ENCODE data around the gene ZNF512.
"Not testable (repeated sequence)": the region's sequence is repeated elsewhere in the genome, so short reads cannot be mapped to it uniquely, and the experiment has no call there.

The ZNF512 gene, protein sequence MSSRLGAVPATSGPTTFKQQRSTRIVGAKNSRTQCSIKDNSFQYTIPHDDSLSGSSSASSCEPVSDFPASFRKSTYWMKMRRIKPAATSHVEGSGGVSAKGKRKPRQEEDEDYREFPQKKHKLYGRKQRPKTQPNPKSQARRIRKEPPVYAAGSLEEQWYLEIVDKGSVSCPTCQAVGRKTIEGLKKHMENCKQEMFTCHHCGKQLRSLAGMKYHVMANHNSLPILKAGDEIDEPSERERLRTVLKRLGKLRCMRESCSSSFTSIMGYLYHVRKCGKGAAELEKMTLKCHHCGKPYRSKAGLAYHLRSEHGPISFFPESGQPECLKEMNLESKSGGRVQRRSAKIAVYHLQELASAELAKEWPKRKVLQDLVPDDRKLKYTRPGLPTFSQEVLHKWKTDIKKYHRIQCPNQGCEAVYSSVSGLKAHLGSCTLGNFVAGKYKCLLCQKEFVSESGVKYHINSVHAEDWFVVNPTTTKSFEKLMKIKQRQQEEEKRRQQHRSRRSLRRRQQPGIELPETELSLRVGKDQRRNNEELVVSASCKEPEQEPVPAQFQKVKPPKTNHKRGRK

DNA sequence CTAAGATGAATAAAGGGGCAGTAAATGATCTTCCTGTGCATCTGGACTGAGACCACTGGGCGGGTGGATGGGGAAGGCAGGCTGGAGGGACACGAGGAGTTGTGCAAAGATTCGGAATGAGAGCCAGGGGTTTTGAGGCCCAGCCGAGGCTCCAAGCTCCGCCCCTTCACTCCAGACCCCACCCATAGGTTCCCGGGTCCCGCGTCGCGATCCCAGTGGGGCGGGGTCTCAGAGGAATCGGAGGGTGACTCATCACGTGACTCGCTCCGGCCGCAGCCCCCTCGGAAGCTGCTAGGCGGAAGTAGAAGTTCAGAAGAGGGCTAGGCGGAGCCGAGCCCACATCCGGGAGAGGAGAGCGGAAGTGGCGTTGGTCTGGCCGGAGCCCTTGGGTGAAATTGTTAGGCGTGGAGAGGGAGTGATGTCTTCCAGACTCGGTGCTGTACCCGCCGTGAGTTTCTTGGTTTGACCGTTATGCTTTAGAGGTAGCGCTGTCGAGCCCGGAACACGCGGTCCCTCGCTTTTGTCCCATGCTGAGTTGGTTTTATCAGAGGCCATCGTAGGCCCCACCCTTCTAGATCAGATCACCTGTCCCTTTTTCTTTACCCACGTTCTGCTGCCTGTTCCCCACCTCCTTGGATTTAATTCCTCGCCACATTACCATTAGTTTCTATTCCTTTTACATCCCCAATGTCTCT is at the start of gene ZNF512:
ZNF512 (plus strand) TSS at position 348 of the 695 bp plus-strand sequence; CDS start at position 419, 71 bp downstream.
- peak; percentile 49 for DNase-seq

DNA sequence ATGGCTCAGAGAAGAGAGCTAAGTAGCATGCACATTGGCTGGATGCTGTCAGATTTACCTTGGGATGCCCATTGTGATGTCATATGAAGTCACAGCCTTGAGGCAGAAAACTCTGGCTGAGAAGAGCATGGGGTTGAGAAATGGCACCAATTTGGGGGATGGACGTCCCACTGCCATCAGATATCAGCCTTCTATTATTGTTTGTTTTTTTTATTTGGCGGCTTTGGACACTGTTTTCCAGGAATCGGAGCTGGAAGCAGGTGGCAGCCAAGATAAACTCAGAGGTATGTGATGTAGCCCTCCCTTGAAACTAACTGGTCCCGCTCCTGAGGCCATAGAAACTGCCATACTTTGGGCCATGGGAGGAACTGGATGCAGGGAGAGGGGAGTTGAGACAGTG is 45.6 kb upstream of the ZNF512 start:
- DNase-seq, result no peak

DNA sequence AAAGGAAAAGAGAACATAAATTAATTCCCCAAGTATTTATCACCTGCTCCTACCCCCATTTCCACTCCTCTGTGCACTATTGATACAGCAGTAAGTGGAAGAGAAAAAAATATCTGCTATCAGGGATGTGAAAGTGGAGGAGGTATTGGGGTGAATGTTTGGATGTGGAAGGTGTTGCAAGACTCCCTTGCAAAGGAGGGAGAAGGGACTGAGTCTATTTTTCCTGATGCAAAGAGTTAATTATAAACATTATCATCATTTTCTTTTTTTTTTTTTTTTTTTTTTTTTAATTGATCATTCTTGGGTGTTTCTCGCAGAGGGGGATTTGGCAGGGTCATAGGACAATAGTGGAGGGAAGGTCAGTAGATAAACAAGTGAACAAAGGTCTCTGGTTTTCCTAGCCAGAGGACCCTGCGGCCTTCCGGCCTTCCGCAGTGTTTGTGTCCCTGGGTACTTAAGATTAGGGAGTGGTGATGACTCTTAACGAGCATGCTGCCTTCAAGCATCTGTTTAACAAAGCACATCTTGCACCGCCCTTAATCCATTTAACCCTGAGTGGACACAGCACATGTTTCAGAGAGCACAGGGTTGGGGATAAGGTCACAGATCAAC is 43.9 kb upstream of the ZNF512 start:
- DNase-seq, result not testable (repeated sequence)

- not testable (repeated sequence) for DNase-seq
These were observed 43.2 kb upstream of the ZNF512 start for GRCh38 chr2:27539649-27540048.

DNA sequence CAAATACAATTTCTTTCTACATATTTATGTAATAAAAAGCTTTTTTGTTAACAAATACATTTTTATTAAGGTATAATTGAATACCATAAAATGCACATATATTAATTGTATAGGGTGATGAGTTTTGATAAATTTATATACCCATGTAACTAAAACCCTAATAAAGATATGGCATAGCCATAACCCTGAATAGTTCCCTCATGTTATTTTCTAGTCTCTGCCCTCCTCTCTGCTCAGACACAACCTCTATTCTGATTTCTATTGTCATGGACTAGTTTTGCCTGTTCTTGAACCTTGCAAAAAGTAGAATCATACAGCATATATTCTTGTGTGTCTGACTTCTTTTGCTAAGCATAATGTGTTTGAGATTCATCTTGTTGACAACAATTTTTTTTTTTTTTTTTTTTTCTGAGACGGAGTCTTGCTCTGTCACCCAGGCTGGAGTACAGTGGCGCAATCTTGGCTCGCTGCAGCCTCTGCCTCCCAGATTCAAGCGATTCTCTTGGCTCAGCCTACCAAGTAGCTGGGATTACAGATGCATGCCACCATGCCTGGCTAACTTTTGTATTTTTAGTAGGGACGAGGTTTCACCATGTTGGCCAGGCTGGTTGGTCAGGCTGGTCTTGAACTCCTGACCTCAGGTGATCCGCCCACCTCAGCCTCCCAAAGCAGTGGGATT is 38.6 kb upstream of the ZNF512 start:
- DNase-seq, result no peak

DNA sequence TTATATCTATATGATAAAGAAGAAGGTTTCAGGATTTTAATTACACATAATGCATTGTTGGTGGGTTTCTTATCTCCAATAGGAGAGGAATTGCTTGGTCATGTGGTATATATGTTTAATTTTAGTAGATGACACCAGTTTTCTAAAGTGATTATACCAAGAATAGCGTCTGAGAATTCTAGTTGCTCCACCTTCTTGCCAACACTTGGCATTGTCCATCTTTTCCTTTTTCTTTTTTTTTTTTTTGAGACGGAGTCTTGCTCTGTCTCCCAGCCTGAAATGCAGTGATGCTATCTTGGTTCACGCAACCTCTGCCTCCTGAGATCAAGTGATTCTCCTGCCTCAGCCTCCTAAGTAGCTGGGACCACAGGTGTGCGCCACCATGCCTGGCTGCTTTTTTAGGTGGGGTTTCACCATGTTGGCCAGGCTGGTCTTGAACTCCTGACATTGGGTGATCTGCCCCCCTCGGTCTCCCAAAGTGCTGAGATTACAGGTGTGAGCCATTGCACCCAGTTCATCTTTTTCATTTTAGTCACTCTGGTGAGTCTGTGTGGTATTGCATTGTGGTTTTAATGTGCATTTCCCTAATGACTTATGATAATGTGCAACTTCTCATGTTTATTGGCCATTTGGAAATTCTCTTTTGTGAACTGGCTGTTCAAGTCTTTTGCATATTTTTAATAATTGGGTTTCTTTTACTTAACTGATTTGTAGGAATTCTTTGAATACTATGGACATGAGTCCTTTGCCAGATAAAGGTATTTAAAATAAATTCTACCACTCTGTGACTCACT is 37.3 kb upstream of the ZNF512 start:
- no peak for DNase-seq

DNA sequence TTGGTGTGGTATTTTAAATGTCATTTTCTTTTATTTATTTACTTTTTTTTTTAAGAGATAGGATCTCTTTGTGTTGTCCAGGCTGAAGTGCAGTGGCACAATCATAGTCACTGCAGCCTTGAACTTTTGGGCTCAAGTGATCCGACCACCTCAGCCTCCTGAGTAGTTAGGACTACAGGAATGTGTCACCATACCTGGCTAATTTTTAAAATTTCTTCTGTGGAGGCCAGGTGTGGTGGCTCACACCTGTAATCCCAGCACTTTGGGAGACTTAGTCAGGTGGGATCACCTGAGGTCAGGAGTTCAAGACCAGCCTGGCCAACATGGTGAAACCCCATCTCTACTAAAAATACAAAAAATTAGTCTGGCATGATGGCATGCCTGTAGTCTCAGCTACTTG is 33.5 kb upstream of the ZNF512 start:
- no peak for DNase-seq

DNA sequence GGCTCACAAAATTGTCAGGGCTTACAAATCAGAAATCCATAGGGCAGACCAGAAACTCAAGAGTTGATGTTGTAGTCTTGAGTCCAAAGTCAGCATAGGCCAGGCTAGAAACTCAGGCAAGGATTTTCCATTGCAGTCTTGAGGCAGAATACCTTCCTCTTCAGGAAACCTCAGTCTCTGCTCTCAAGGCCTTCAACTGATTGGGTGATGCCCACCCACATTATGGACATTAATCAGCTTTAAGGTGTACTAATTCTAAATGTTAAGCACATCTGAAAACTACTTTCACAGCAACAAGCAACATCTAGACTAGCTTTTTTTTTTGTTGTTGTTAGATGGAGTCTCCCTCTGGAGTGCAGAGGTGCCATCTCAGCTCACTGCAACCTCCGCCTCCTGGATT is 31.3 kb upstream of the ZNF512 start:
- no peak for DNase-seq

DNA sequence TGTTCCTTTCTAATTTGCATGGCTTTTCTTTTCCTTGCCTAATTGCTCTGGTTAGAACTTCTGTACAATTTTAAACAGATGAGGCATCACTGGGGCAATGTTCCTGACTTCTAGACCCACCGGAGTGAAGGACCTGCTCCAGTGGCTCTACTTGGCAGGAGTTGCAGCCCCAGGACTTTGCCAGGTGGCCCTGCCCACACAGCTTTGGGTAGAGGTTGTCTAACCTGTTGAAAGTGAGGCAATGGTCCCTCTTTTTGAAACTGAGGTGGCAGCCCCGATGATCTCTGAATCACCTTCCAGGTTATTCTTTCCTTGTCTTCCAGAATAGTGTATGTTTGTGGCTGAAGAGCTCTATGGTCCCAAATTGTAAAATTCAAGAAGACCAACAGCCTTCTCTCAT is 29.9 kb upstream of the ZNF512 start:
- no peak for DNase-seq

GRCh38 chr2:27554451-27554850 is 28.4 kb upstream of the ZNF512 start:
- DNase-seq, result not testable (repeated sequence)

DNA sequence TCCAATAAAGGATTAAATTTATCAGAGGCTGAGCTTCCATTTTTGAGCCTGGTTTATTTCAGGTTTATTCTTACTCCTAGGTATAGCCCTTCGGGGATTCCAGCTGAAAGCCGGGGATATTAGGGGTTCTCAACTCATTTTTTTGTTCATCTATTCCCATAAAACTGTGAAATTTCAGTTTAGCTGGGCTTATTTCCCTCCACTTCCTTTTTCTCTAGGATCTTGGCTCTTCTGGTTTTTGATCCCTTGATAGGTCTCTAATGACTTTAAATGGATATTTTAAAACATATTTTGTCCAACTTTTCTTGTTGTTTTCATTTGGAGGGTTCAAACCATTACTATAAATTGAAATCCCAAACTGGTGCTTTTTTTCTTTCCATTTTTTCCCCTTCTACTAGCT is 23.6 kb upstream of the ZNF512 start:
- no peak for DNase-seq

- DNase-seq, result no peak
These were observed 21.8 kb upstream of the ZNF512 start for GRCh38 chr2:27561060-27561459.

DNA sequence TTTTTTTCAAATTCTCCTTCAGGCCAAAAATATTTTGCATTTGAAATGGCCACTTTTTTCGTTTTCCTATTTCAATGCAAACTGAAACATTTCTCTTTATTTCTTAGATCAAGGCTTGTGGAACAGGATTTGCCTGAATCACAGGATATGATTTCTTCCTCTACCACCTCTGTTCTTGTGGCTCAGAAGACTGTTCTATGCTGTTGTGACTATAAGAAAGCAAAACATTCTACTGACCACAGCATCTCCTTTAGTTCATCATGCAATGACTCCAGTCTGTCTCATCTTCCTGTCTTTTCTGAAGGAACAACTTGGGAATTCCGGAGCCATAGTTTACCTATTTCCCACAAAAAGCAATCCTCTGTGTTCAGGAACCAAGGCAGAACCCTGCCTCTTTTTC is 16.2 kb upstream of the ZNF512 start:
- DNase-seq, result no peak

DNA sequence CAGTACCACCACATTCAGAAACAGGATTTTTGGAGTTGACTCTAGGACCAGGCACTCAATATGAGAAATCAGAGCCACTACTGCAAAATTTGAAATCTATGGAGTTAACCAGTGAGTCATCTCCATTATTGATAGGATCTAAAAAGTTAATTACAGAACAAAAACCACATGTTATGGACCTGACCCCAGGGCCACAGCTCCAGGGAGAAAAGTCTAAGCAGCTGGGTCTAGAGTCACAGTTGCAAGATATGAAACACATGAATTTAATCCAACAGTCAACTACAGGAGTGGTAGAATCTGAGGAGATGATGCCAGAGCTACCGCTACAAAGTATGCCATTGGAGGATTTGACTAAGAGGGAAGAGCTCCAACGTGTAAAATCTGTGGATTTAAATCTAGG is 13.4 kb upstream of the ZNF512 start:
- DNase-seq, result no peak

- DNase-seq, result no peak
These were observed 11.6 kb upstream of the ZNF512 start for GRCh38 chr2:27571197-27571596.

DNA sequence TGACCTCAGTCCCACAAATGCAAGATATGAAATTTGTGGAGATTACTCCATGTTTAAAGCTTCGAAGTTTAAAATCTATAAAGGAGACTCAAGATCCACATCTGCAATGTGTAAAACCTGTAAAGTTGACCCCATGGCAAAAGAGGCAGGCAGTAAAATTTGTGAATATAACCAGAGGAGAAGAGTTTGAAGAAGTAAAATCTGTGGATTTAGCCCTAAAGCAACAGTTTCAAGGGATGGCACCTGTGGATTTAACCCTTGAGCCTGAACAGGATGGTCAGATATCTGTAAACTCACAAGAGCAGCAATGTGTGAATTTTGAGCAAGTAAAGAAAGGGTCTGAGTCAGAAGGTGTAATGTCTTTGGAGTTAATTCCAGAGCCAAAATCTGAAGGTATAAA is 11.2 kb upstream of the ZNF512 start:
- DNase-seq, result no peak

DNA sequence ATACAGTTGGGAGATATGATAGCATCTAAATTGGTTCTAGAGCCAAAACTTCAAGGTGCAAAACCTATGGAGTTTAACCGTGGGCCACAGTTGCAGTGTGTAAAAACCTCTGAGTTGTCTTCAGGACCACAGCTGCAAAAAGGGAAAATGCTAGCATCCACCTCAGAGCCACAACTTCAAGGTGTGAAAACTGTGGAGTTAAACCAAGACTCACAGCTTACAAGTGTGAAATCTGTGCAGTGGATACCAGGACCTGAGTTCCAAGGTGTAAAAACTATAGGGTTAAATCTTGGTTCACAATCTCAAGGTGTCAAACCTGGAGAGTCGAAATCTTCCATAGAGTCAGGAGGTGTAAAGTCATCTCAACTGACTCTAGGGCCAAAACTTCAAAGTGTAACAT is 10.4 kb upstream of the ZNF512 start:
- no peak for DNase-seq

DNA sequence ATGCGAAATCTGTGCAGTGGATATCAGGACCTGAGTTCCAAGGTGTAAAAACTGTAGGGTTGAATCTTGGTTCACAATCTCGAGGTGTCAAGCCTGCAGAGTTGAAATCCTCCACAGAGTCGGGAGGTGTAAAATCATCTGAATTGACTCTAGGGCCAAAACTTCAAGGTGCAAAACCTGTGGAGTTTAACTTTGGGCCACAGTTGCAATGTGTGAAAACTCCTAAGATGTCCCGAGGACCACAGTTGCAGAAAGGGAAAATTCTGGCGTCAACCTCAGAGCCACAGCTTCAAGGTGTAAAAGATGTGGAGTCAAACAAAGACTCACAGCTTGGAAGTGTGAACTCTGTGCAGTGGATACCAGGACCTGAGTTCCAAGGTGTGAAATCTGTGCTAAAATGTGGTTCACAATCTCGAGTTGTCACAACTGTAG is 9.8 kb upstream of the ZNF512 start:
- DNase-seq, result no peak

- DNase-seq, result no peak
These were observed 9.4 kb upstream of the ZNF512 start for GRCh38 chr2:27573452-27573851.

GRCh38 chr2:27581417-27582128 is 1.3 kb upstream of the ZNF512 start:
- DNase-seq, result no peak

DNA sequence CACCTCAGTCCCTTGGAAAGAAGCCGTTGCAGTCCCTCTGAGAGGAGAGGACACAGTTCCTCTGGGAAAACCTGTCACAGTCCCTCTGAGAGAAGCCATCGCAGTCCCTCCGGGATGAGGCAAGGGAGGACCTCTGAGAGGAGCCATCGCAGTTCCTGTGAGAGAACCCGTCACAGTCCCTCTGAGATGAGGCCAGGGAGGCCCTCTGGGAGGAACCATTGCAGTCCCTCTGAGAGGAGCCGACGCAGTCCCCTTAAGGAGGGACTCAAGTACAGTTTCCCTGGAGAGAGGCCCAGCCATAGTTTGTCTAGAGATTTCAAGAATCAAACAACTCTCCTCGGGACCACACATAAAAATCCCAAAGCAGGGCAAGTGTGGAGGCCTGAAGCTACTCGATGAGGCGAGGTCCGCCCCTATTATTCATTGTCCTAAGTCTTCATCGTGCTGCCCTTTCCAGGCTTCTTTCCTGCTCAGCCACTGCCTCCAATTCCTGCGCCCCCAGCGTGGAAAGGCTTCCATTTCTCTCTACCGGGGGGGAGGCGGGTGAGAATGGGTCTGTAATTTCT is 630 bp upstream of the ZNF512 start:
- no peak for DNase-seq

Data from GOT3 (cell line).